ENCODE measurements around the gene ZNF438.

- no peak for TF ChIP-seq USF2 (IDR thresholded peaks at IDR 0.05; ENCODE audit: low read length)
- TF ChIP-seq EZH2 (IDR thresholded peaks at IDR 0.05; ENCODE audit: low read depth, low read length, severe bottlenecking) = no peak
- TF ChIP-seq POLR2AphosphoS5 (IDR thresholded peaks at IDR 0.05; ENCODE audit: low read depth, low read length) = no peak
- no peak for TF ChIP-seq CTCF (IDR thresholded peaks at IDR 0.05; ENCODE audit: control extremely low read depth in 1 of 3, insufficient read depth in 1 of 3, low read depth in 1 of 3, low read length in 3 of 3)
These were observed 51.7 kb downstream of the ZNF438 start for GRCh38 chr10:30979956-30980355.
